ENCODE results near the gene DNAJB1. TPM values are rescaled to one million over a fixed set of nuclear protein-coding genes. Genes with fewer than 3 reads are reported as not detected.

The DNAJB1 gene
- total and polyA plus RNA-seq, 2 of the 4 experiments (the other 2 are of a cell fraction), result 88.2 to 95.4 TPM

- in situ Hi-C loops (cut with MboI; ENCODE audit: low sequenced_read_pairs) (loop anchor here (10.0 kb wide), 1 partner anchor 590 kb away; no protein-coding TSS in a partner anchor), intact Hi-C loops (cut with micrococcal nuclease) (loop anchor here (5.0 kb wide), 1 partner anchor 338 kb away; the partner anchor contains the start of gene ASF1B), dilution Hi-C loops (cut with HindIII; ENCODE audit: low sequenced_read_pairs, unreplicated experiment) (no loop called here)
- Histone ChIP-seq H3K18ac (ENCODE audit: low read depth, low read length) (no peak overlapping the region), H3K4ac (ENCODE audit: low read depth, low read length) (peak overlapping the region; percentile 92), H3K9me1 (ENCODE audit: insufficient read depth, low read length) (0 out of 2 replicates have a peak, but pooled peaks cover 5% of the 10 kb centered on the region), H3K23ac (ENCODE audit: low read depth, low read length) (peak overlapping the region; percentile 87), H3K4me1 (ENCODE audit: control insufficient read depth, insufficient read depth, low read length) (peaks cover 31% of the 10 kb centered on the region), H3K9ac (ENCODE audit: low read depth, low read length) (peak overlapping the region; percentile 19; the same call in 1 of the 2 replicates), H3K56ac (ENCODE audit: extremely low read depth, insufficient read depth, low read length) (no peak overlapping the region; the same call in 1 of the 2 replicates), H3K9me3 (ENCODE audit: control insufficient read depth, insufficient read depth, low read length) (no peaks in the 10 kb centered on the region), H4K20me1 (ENCODE audit: insufficient read depth, low read length) (peaks cover 12% of the 10 kb centered on the region), H4K5ac (ENCODE audit: low read depth, low read length) (peak overlapping the region; percentile 9; the same call in 1 of the 2 replicates), H2BK5ac (ENCODE audit: low read depth, low read length, poor library complexity, severe bottlenecking) (peak overlapping the region; percentile 10), H3K14ac (replicated peaks; ENCODE audit: low read depth, low read length) (peak overlapping the region; percentile 79), H4K8ac (ENCODE audit: low read depth in 2 of 2, low read length in 2 of 2) (peak overlapping the region; percentile 59 to 88; a peak in 3 of 4 replicates), H2AK5ac (ENCODE audit: low read depth, low read length) (peak overlapping the region; percentile 97), H3K27ac (ENCODE audit: insufficient read depth, low read length) (peak overlapping the region; percentile 17), H3K4me2 (ENCODE audit: low read depth, low read length) (peak overlapping the region; percentile 50), H3K27me3 (ENCODE audit: control insufficient read depth, insufficient read depth, low read length) (no peaks in the 10 kb centered on the region), H2AFZ (replicated peaks; ENCODE audit: low read length, poor library complexity) (peak overlapping the region; percentile 85), H2AK9ac (replicated peaks; ENCODE audit: low read depth, low read length, poor library complexity) (peak overlapping the region; percentile 95), H4K91ac (ENCODE audit: insufficient read depth, low read depth, low read length) (peak overlapping the region; percentile 92), H3K36me3 (ENCODE audit: control insufficient read depth, insufficient read depth, low read length) (peaks cover 25% of the 10 kb centered on the region; the same call in 1 of the 2 replicates), H2BK120ac (ENCODE audit: low read depth, low read length) (peak overlapping the region; percentile 48), H2BK20ac (ENCODE audit: low read depth, low read length) (no peak overlapping the region), H3K79me1 (ENCODE audit: low read depth in 1 of 2, low read length in 2 of 2) (peaks cover 0 to 20% of the 10 kb centered on the region in 2 experiments; a peak in 2 of 4 replicates), H2BK15ac (ENCODE audit: low read depth, low read length) (no peak overlapping the region), H3K4me3 (ENCODE audit: insufficient read depth, low read depth, low read length) (peak overlapping the region; percentile 7; the same call in 1 of the 2 replicates)
- TF ChIP-seq NFE2L2 (IDR thresholded peaks at IDR 0.05; ENCODE audit: low read depth, low read length), result no peak
- TF ChIP-seq POLR2A (IDR thresholded peaks at IDR 0.05; ENCODE audit: low read depth, low read length), result no peak
- TF ChIP-seq RFX5 (IDR thresholded peaks at IDR 0.05; ENCODE audit: low read depth, low read length), result no peak
- TF ChIP-seq MAZ (IDR thresholded peaks at IDR 0.05; ENCODE audit: borderline replicate concordance, low read depth, low read length), result no peak
- TF ChIP-seq USF2 (IDR thresholded peaks at IDR 0.05; ENCODE audit: low read depth, low read length), result no peak
- no peak for TF ChIP-seq FOS (IDR thresholded peaks at IDR 0.05; ENCODE audit: low read depth, low read length)
- TF ChIP-seq MAFK (IDR thresholded peaks at IDR 0.05; ENCODE audit: low read depth, low read length), result no peak
- TF ChIP-seq SMC3 (IDR thresholded peaks at IDR 0.05; ENCODE audit: low read depth, low read length), result no peak
- CTCF ChIA-PET, result interaction anchor here (0.8 kb wide), 1 partner anchor 39 kb away, joined by 3 read pairs; no protein-coding TSS in a partner anchor
- DNase-seq, result no peak
- no TSS peak for BruUV-seq (replicated peaks)
- WGBS, 2 experiments (ENCODE audit: extremely low coverage in 2 of 2, insufficient read length in 1 of 2), result 100% methylated on average over 1 of the region's 12 CpGs; no CpG with 5 or more reads in 1 of the 2 experiments
- no peak; the same call in none of the 2 replicates for ATAC-seq (ENCODE audit: low read depth)
- POLR2A ChIA-PET (ENCODE audit: unreplicated experiment), result no interaction called here
Measured at GRCh38 chr19:14474827-14475226, 43.4 kb downstream of the DNAJB1 start.

Data from IMR-90 (cell line).